DND-41 (cell line): ENCODE data around the gene FBXL13.

Experiments used
- ATAC-seq: fragments of 200-7000 bp; cut with Tn5 transposase; 3 replicates; pipeline ENCODE4 v1.9.1; 2021; ENCODE audit warnings: low read depth; ENCODE audit not compliant: insufficient read depth
- DNase-seq: peaks from one replicate; pipeline ENCODE4 v3.0.0-alpha.2; 2020
- H2AFZ ChIP-seq: 2 replicates; pipeline ENCODE4 v1.6.0; 2012; ENCODE audit warnings: low read depth, low read length
- H3K27ac ChIP-seq: 2 replicates; pipeline ENCODE4 v1.5.1; 2012; ENCODE audit warnings: low read length, inconsistent platforms
- H3K27me3 ChIP-seq: fragments of 200-600 bp; sonication (generic); 2 replicates; pipeline ENCODE4 v1.6.0; 2012; ENCODE audit warnings: low read length, mild to moderate bottlenecking, inconsistent platforms; ENCODE audit not compliant: insufficient read depth, poor library complexity
- H3K36me3 ChIP-seq: 2 replicates; pipeline ENCODE4 v1.5.1; 2012; ENCODE audit warnings: low read length, inconsistent platforms; ENCODE audit not compliant: insufficient read depth
- H3K4me1 ChIP-seq: 2 replicates; pipeline ENCODE4 v1.5.1; 2012; ENCODE audit warnings: mild to moderate bottlenecking, low read length; ENCODE audit not compliant: insufficient read depth
- H3K4me2 ChIP-seq: 2 replicates; pipeline ENCODE4 v1.6.0; 2012; ENCODE audit warnings: mild to moderate bottlenecking, moderate library complexity, low read length, inconsistent platforms; ENCODE audit not compliant: insufficient read depth
- H3K4me3 ChIP-seq, 2 experiments: fragments of 200-600 bp in 1 of 2; shearing (Covaris generic) in 1 of 2; 2 replicates each; pipeline ENCODE4 v1.5.1; 2012 to 2016; ENCODE audit warnings: inconsistent platforms in 2 of 2, low read length in 2 of 2, mild to moderate bottlenecking in 2 of 2, low read depth in 1 of 2, moderate library complexity in 1 of 2
- H3K79me2 ChIP-seq: 2 replicates; pipeline ENCODE4 v1.6.0; 2012; ENCODE audit warnings: low read length, inconsistent platforms; ENCODE audit not compliant: insufficient read depth
- H3K9ac ChIP-seq: 2 replicates; pipeline ENCODE4 v1.6.0; 2012; ENCODE audit warnings: low read depth, mild to moderate bottlenecking, inconsistent platforms, low read length, moderate library complexity
- H3K9me3 ChIP-seq: 2 replicates; pipeline ENCODE4 v1.5.1; 2012; ENCODE audit warnings: low read length, moderate library complexity, mild to moderate bottlenecking, inconsistent platforms; ENCODE audit not compliant: insufficient read depth, severe bottlenecking
- H4K20me1 ChIP-seq: 2 replicates; pipeline ENCODE4 v1.6.0; 2012; ENCODE audit warnings: low read length; ENCODE audit not compliant: insufficient read depth
- CTCF ChIP-seq: IDR thresholded peaks from 2 replicates; pipeline ENCODE4 v1.5.1; 2012; ENCODE audit warnings: borderline replicate concordance, low read length, moderate library complexity, mild to moderate bottlenecking; ENCODE audit not compliant: poor library complexity, severe bottlenecking; ENCODE audit errors: extremely low read depth
- EZH2 ChIP-seq: IDR thresholded peaks from 3 replicates; pipeline ENCODE4 v1.6.1; 2012; ENCODE audit warnings: borderline replicate concordance, low read depth, mild to moderate bottlenecking, moderate library complexity, low read length, inconsistent platforms; ENCODE audit not compliant: severe bottlenecking

FBXL13 gene

GRCh38 chr7:102889851-102890250, 184.7 kb downstream of the FBXL13 start:
- Histone ChIP-seq H3K4me3 (no peak overlapping the region), H3K9ac (no peak overlapping the region), H4K20me1 (no peaks in the 10 kb centered on the region), H3K79me2 (no peaks in the 10 kb centered on the region), H3K4me2 (no peak overlapping the region), H3K4me1 (no peaks in the 10 kb centered on the region), H3K27me3 (no peaks in the 10 kb centered on the region), H3K9me3 (no peaks in the 10 kb centered on the region), H3K36me3 (no peaks in the 10 kb centered on the region), H3K27ac (no peak overlapping the region), H2AFZ (no peak overlapping the region)
- DNase-seq: no peak
- no peak for ATAC-seq
- TF ChIP-seq CTCF (no peak), EZH2 (no peak)

GRCh38 chr7:102888561-102889233, 185.9 kb downstream of the FBXL13 start:
- H3K9me3 ChIP-seq: no peaks in the 10 kb centered on the region
- no peak overlapping the region for H2AFZ ChIP-seq
- no peak for DNase-seq
- no peak overlapping the region for H3K27ac ChIP-seq
- no peak overlapping the region for H3K4me3 ChIP-seq
- no peaks in the 10 kb centered on the region for H3K36me3 ChIP-seq
- H3K9ac ChIP-seq: no peak overlapping the region
- H3K4me2 ChIP-seq: no peak overlapping the region
- no peaks in the 10 kb centered on the region for H3K79me2 ChIP-seq
- TF ChIP-seq EZH2 (no peak), CTCF (no peak)
- ATAC-seq: no peak
- H4K20me1 ChIP-seq: no peaks in the 10 kb centered on the region
- H3K27me3 ChIP-seq: no peaks in the 10 kb centered on the region
- H3K4me1 ChIP-seq: no peaks in the 10 kb centered on the region

- H3K9me3 ChIP-seq: no peaks in the 10 kb centered on the region
- no peak overlapping the region for H3K4me3 ChIP-seq
- ATAC-seq (no peak), DNase-seq (no peak)
- H3K27me3 ChIP-seq: no peaks in the 10 kb centered on the region
- H3K4me1 ChIP-seq: no peaks in the 10 kb centered on the region
- no peak overlapping the region for H3K4me2 ChIP-seq
- TF ChIP-seq EZH2 (no peak), CTCF (no peak)
- H3K36me3 ChIP-seq: no peaks in the 10 kb centered on the region
- no peaks in the 10 kb centered on the region for H4K20me1 ChIP-seq
- no peak overlapping the region for H3K27ac ChIP-seq
- H3K79me2 ChIP-seq: no peaks in the 10 kb centered on the region
- no peak overlapping the region for H2AFZ ChIP-seq
- no peak overlapping the region for H3K9ac ChIP-seq
Measured at GRCh38 chr7:102883098-102883860, 191.3 kb downstream of the FBXL13 start.
